Measurements from ENCODE around the gene DAPK2.

DNA sequence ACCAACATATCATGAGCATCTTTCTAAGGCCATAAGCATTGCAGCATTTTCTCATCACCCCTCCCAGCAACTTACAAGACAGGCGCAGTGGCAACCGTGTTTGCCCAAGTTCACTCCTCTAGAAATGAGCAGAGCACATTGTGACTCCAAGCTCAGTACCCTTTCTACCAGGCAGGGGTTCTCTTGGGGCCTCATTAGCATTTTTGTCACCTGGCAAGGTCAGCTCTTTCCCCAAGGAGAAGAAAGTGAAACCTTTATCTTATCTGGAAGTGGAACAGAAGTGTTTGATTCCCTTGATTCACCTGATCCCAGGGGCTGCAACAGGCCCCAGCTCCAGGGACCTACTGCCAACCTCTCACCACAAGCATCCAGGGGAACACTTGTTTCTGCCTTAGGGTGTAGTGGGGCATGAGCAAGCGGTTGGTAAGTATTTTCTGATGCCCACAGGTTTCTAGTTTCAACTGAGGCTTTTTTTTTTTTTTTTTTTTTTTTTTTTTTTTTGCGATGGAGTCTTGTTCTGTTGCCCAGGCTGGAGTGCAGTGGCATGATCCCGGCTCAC lies 168.5 kb downstream of the DAPK2 start:
- TF ChIP-seq, protein P1, sequence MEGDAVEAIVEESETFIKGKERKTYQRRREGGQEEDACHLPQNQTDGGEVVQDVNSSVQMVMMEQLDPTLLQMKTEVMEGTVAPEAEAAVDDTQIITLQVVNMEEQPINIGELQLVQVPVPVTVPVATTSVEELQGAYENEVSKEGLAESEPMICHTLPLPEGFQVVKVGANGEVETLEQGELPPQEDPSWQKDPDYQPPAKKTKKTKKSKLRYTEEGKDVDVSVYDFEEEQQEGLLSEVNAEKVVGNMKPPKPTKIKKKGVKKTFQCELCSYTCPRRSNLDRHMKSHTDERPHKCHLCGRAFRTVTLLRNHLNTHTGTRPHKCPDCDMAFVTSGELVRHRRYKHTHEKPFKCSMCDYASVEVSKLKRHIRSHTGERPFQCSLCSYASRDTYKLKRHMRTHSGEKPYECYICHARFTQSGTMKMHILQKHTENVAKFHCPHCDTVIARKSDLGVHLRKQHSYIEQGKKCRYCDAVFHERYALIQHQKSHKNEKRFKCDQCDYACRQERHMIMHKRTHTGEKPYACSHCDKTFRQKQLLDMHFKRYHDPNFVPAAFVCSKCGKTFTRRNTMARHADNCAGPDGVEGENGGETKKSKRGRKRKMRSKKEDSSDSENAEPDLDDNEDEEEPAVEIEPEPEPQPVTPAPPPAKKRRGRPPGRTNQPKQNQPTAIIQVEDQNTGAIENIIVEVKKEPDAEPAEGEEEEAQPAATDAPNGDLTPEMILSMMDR (conservative IDR thresholded peaks at IDR 0.05), result no peak
- TF ChIP-seq ZFX (IDR thresholded peaks at IDR 0.05), result no peak

Measured in C4-2B (cell line).